H1 (cell line): Measurements from ENCODE around the gene MAP3K14. TPM values are rescaled to one million over a fixed set of nuclear protein-coding genes. Genes with fewer than 3 reads are reported as not detected.

Experiments used
- CEBPB ChIP-seq: IDR thresholded peaks from 2 replicates; pipeline ENCODE4 v1.6.1; 2012; ENCODE audit warnings: low read depth, low read length
- EZH2 ChIP-seq: fragments of 200-600 bp; sonication (generic); IDR thresholded peaks from 2 replicates; pipeline ENCODE4 v1.7.1; 2012; ENCODE audit warnings: low read depth, mild to moderate bottlenecking, moderate library complexity, low read length, inconsistent platforms; ENCODE audit not compliant: severe bottlenecking
- FOSL1 ChIP-seq: IDR thresholded peaks from 2 replicates; pipeline ENCODE4 v1.6.1; 2011; ENCODE audit warnings: mild to moderate bottlenecking, low read depth, low read length, moderate library complexity; ENCODE audit not compliant: insufficient read depth
- HDAC2 ChIP-seq, 2 experiments: fragments of 300-600 bp in 1 of 2; sonication (generic) in 1 of 2; IDR thresholded peaks; 2 replicates each; pipeline ENCODE4 v1.6.1; 2011 to 2012; ENCODE audit warnings: low read depth in 2 of 2, low read length in 2 of 2, mild to moderate bottlenecking in 2 of 2, moderate library complexity in 2 of 2, borderline replicate concordance in 1 of 2, inconsistent platforms in 1 of 2
- NANOG ChIP-seq: IDR thresholded peaks from 2 replicates; pipeline ENCODE4 v1.6.1; 2011; ENCODE audit warnings: low read length, low read depth, mild to moderate bottlenecking, inconsistent platforms; ENCODE audit not compliant: insufficient read depth, poor library complexity, severe bottlenecking
- NRF1 ChIP-seq: IDR thresholded peaks from 2 replicates; pipeline ENCODE4 v1.6.1; 2011; ENCODE audit warnings: mild to moderate bottlenecking, low read depth, low read length, improper control_type of control experiment
- ZNF274 ChIP-seq: IDR thresholded peaks from 2 replicates; pipeline ENCODE4 v1.7.0; 2012; ENCODE audit warnings: low read length, borderline replicate concordance; ENCODE audit errors: extremely low read depth
- polyA plus RNA-seq, 7 experiments: library from polyadenylated mRNA; depleted of rRNA in 3 of 7; stranded (reverse) in 5 of 7; unstranded in 2 of 7; fragments of >200 nt in 5 of 7; fragments of 200-250 nt in 2 of 7; gene quantifications; 1 replicate in 5 of 7; 2 replicates in 1 of 7; 4 replicates in 1 of 7; pipeline versions ENCODE4 v1.2.1 to v1.2.3, GENCODE V29; 2011 to 2013; ENCODE audit warnings: missing spikeins in 2 of 7, mixed read lengths in 2 of 7
- total RNA-seq: library from RNA; stranded (reverse); fragmentation: NEBNext Ultra II Directional; extraction: Animal tissue kit (Norgen Biotek cat#: 25700); gene quantifications from 2 replicates; pipeline ENCODE4 v1.2.1, GENCODE V29; 2021
- TF ChIP-seq, protein P1 (sequence below): IDR thresholded peaks from 2 replicates; pipeline ENCODE4 v1.6.1; 2012; ENCODE audit warnings: low read length, inconsistent platforms

MAP3K14 gene
- total and polyA plus RNA-seq, 2 of the 8 experiments (the other 6 are each of a cell fraction or from before 2014, with no cell fraction given) = 5.2 to 6.1 TPM

DNA sequence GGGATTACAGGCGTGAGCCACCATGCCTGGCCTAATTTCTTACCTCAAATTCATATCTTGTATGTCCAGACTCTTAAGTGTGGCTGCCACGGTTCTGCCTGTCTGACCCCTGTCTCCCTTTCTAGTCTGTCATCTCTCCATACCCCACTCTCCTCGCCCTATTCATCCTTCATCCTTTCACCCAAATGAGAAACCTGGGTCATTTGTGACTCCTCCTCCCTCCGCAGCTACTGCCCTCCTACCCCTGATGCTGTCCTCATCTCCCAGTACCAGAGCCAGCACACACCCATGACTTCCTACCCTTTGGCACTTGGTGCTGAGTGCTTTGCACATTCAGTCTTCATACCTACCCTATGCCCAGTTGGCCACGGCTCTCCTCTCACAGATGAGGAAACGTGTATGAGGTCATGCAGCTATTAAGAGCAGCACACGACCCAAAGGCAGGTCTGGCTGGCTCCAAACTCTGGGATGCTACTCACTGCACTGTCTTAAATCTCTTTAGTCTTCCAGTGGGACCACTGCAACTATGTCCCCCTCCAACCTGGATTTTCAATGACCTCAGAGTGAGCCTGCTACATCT, 56.5 kb downstream of the MAP3K14 start (continued):
- TF ChIP-seq, protein P1, sequence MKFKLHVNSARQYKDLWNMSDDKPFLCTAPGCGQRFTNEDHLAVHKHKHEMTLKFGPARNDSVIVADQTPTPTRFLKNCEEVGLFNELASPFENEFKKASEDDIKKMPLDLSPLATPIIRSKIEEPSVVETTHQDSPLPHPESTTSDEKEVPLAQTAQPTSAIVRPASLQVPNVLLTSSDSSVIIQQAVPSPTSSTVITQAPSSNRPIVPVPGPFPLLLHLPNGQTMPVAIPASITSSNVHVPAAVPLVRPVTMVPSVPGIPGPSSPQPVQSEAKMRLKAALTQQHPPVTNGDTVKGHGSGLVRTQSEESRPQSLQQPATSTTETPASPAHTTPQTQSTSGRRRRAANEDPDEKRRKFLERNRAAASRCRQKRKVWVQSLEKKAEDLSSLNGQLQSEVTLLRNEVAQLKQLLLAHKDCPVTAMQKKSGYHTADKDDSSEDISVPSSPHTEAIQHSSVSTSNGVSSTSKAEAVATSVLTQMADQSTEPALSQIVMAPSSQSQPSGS = no peak
- TF ChIP-seq ZNF274 = no peak
- TF ChIP-seq NRF1 = no peak
- TF ChIP-seq NANOG = no peak
- no peak for TF ChIP-seq FOSL1
- TF ChIP-seq CEBPB = no peak
- TF ChIP-seq HDAC2 (IDR thresholded peaks at IDR 0.05; ENCODE audit: borderline replicate concordance in 1 of 2, low read depth in 2 of 2, low read length in 2 of 2) = no peak
- no peak for TF ChIP-seq EZH2
